ENCODE measurements around the gene CNTNAP2.

CNTNAP2 gene

DNA sequence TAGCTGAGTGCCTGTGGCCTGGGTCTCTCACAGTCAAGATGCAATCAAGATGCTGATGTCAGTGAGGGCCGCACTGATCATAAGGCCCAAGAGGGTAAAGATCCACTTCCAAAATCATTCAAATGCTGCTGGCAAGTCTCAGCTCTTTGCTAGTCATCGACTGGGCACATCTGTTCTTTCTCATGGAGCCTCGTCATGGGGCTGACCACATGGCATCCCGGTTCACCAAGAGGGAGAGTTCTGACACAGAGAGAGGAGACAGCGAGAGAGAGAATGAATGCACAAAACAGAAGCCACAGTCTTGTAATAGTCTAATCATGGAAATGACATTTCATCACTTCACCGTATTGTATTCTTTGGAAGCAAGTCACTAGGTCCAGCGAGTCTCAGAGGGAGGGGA, 1406.5 kb downstream of the CNTNAP2 start:
- DNase-seq: no peak

DNA sequence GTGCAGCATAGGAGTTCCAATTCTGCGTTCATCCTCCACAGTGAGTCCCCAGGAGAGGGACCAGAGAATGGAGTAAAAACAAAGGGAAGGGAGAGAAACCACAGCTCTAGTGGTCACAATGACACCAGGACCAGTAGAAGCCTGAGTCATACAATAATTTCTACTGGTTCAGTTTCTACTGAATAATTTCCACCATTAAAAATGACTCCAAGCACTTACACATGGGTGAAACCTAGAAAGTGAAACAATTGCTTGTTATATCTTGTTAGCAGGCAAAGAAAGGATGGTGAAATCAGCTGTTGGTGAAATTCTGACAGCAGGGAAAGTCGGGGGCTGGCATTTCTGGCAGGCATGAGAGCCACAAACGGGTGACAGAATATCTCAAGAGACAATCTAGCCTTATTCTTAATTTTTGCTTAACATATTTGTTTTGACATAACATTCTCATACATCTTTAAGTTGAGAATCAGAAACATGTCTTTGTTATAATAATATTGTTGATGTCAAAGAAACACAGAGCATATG, 1408.2 kb downstream of the CNTNAP2 start:
- DNase-seq: no peak

DNA sequence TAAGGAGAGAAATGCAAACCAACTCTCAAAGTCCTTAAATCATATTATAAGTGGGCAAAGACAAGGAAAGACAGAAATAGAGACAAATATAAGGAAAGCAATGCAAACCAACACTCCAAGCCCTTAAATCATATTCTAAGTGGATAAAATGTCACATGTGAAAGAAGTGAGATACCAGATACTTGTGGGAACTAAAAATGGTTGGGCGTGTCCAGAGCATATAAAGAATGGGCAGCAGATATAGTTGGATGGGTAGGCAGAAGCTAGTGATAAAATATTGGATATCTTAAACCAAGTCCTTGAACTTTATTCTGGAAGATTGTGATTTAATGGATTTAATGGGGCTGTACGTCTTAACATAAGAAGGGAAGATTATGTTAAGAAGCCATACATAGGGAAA, 1408.7 kb downstream of the CNTNAP2 start:
- DNase-seq: no peak

DNA sequence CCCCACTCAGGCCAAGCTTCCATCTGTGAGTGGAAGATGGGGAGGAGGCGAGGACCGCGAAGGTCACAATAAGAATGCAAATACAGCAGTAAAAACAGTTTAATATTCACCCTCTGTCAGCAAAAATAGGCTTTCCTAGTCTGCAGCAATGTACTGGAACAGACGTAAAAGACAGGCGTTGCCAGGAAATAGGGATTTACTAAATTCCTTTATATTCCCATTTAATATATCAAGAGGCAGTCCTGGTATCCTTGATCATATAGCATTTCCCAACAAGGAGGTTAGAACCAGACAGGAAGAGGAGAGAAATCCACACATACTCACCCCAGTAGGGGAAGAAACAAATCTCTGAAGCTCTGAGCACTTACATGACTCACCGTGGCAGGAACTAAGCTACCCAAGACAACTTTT, 1419.1 kb downstream of the CNTNAP2 start:
- peak; percentile 16 for DNase-seq

DNA sequence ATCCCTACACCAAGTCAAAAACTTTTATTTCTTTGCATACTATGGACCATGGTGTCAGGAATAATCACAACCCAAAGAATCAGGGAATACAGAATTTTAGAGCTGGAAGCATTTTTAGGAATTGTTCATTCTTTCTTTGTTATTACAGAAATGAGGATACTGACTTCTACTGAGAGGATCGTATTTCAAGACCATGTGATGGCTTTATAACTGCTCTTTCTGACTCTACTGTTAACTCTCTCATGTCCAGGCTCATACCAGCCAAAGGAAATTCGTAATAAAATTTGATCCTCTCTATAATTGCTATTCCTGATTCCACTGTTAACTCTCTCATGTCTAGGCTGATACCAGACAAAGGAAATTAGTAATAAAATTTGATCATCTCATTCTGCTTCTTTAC, 1423.1 kb downstream of the CNTNAP2 start:
- DNase-seq: no peak

DNA sequence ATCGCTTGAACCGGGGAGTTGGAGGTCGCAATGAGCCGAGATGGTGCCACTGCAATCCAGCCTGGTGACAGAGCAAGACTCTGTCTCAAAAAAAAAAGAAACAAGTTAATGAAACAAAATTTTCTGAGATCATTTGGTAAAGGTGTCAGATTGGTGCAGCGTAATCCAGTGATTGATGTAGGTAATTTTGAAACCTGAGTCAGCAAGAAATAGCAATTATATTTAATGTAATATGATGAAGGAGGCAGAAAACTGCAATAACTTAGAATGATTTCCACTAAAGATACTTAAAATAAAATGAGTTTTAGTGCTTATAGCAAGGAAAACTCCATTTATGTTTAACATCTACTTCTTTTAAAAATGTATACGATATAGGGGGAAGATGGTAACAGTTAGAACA, 1424.1 kb downstream of the CNTNAP2 start:
- no peak for DNase-seq

DNA sequence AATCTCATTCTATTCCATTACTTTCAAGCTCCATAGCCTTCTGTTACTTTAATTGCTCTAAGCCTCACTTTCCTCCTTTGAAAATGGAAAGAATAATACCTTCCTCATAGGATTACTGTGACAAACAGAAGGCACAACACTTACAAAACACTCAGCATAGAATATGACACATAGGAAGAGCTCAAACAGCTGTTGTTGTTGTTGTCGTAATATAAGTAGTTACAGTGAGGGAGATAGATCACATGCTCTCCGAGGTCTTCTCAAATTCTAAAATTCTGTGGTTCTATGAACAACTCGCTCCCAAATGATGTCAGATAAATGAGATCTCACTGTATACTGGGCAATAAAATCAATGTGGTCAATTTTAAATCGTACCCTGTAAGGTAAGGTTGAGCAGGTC, 1424.7 kb downstream of the CNTNAP2 start:
- no peak for DNase-seq

DNA sequence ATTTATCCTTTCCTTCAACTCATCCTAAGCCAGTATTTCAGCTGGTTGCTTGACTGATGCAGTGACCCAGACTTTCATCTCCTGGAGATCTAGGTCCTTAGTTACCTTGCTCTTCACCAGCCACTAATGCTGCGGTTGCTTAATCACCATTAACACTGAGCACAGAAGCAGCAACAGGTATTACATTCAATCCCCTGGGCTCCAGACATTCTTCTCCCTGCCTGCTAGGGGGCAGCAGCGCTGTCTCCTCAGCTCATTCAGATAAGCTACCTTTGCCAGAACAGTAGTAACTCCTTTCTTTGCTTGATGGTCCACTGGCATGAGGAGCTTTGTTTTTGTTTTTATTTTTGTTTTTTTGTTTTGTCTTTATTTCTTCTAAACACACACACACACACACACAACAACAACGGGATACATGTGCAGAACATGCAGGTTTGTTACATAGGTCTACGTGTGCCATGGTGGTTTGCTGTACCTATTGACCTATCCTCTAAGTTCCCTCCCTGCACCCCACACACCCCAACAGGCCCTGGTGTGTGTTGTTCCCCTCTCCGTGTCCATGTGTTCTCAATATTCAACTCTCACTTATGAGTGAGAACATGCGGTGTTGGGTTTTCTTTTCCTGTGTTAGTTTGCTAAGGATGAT, 1430.8 kb downstream of the CNTNAP2 start:
- DNase-seq: no peak

DNA sequence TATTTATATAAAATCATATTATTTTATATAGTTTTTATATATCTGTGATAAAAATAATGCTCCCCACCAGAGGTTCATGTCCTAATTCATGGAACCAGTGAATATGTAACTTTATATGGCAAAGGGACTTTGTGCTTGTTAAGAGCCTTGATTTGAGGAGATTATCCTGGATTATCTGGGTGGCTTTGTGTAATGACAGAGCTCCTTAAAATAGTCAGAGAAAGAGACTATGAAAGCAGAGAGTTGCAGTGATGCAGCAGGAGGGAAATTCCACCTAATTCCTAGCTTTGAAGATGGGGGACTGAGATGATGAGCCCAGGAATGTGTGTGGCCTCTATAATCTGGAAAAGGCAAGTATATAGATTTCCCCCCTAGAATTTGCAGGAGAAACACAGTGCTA, 1439.7 kb downstream of the CNTNAP2 start:
- no peak for DNase-seq

DNA sequence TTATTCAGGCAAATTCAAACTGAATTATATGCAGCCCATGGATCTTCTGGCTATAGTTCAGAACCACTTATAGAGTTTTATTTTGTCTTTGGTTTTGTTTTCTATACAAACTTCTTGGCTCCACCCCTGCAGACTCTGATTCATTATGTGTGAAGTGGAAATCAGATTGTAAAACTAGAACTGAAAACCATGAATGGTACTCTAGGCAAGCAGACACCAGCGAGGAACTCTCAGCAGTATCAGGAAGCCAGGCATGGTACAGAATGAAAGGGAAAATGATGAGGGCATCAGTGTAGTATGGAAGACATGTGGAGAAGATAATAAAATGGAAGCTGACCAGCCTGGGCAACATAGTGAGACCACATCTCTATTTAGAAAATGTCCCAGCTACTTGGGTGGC, 1447.1 kb downstream of the CNTNAP2 start:
- no peak for DNase-seq

DNA sequence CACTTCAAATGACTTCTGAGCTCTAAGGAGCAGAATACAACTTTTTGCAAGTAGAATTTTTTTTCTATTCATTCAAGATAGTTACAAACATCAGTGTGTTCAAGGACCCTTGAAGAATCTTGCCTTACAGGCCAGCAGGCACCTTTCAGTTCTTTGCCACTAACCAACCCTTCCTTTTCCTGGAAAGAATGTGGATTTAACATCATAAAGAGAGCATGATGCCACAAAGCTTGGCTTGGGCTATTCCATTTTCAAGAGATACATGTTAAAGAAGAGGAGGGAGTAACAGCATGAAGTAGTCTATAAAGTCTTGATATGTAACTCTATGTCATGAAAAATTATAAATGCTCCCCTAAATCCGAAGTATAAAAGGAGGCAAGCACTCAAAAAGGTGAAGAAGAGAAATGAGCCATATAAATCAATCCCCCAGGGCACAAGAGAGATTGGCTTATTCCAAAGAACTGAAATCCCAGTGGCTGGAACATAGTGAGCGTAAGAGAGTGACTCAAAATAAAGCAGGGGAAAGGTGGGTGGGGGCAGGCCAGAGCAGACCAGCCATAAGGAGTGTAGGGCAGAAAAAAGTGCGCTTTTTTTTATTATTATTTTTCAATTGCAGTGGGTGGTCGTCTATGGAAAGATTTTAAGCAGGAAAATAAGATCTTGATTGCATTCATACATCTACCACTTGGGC, 1448.3 kb downstream of the CNTNAP2 start:
- peak; percentile 10 for DNase-seq

DNA sequence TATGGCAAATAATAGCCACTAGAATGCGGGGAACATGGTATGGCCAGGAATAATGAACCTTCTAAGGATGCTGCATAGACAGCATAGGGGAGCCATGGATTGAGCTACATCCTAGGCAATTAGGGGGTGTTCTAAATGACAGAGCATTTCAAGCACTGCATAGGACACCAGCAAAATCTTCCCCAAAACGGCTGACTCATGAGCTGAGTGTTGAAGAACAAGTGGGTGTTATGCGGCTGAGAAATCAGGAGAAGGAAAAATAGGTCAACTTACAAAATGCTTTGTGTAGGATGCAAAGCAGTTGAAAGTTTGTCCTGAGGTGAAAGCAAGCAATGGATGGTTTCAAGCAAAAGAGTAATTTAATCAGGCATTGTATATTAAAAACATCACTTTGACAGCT, 1450.4 kb downstream of the CNTNAP2 start:
- no peak for DNase-seq

DNA sequence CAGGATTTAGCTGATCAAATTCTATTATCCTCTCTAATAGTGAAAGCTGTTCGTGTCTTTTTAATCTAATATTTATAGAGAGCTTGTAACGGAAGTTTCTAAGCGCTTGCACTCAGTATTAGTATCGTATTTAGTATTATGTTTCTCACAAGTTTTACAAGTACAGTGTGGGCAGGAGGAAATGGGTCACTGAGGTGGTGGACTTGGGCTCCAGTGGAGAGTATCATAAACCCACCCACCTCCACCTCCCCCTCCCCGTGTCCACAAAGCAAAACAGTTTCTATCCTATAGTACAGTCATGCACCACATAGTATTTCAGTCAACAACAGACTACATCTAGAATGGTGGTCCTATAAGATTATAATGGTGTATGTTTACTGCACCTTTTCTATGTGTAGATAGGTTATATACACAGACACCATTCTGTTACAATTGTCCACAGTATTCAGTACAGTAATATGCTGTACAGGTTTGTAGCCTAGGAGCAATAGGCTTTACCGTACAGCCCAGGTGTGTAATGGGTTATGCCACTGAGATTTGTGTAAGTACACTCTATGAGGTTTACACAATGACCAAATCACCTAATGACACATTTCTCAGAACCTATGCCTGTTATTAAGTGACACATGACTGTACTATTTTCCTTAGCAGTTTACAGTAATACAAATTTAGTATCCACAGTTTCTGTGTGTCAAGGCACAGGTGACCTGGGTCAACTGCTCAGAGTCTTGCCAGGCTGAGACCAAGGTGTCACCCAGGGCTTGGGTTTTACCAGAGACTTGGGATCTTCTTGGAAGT, 1452.7 kb downstream of the CNTNAP2 start:
- DNase-seq: no peak

DNA sequence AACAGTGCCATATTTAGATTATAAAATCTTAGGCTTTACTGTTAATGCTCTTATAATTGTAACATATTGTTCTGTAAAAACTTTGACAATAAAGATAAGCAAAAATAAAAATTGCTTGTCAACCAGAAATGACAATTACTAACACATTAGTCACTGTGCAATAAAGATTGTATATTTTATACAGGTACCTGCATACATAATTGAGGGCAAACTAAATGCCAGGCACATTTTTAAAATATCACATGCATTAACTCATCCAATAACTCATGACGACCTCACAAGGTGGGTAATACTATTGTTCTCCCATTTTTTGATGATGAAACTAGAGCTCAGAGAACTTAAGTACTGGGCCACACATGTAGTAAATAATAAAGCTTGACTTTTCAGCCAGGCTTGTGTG, 1453.8 kb downstream of the CNTNAP2 start:
- DNase-seq: no peak

DNA sequence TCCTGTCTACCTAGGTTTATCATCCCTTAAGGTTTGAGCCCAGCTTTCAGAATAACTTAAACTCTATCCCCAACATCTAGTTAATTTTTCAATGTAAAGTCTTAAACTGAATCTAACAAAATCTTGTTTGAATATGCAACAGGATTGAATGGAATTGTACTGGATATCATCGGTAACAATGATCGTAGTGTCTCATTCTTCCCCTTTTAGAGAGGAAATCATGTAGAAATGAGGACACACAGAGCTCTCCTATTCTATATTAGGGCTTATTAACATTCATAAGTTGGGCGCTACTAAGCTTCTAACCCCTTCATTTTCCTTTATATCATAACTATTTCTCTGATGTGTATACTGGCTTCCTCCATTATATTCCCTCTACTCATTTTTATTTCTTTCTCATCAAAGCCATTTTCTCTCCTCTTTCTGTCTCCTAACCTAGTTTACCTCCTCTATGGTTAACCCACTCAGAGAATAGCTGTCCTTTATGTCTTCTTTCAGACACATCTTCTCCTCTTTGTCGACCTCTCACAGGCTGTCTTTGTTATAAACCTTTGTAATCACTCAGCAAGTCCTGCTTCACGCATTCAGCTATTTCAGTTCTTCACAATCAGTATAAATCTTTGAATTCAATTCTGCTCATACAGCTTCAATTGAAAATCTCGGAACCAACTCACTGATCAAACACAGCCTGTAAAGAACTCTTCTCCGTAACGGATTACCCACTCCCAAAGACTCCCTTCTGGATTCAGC, 1455.0 kb downstream of the CNTNAP2 start:
- no peak for DNase-seq

DNA sequence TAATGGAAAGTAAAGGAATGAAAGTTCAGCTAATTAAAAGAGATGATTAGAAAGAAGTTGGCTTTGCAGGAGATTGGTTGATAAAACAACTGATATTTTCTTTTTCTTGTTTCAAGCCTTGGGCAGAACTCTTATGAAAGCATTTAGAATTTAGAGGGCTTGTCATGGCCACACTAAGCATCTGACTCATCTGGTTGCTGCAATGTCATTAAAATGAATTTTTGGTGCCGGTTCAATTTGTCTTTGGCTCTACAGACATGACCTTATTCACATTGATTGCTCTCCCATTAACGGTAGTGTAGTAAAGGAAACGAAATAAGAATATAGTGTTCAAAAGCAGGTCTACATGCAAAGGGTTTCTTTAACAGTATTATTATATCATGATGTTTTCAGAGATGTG, 1461.6 kb downstream of the CNTNAP2 start:
- DNase-seq: no peak

DNA sequence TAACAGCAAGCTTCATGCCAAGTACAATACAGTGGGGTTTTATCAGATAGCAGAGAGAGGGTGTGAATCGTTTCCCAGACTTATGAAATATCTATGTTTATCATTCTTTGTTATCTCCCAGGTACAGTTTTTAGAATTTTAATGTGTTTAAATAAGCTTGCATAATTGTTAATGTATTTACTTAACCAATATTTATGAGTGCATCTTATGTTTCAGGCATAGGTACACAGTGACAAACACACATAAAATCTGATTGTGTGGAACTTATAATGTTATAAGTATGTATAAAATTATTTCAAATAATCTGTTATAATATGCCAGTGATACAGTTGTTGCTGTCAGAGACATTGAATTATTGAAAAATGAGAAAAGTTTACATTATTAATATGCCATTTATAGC, 1462.5 kb downstream of the CNTNAP2 start:
- DNase-seq: no peak

DNA sequence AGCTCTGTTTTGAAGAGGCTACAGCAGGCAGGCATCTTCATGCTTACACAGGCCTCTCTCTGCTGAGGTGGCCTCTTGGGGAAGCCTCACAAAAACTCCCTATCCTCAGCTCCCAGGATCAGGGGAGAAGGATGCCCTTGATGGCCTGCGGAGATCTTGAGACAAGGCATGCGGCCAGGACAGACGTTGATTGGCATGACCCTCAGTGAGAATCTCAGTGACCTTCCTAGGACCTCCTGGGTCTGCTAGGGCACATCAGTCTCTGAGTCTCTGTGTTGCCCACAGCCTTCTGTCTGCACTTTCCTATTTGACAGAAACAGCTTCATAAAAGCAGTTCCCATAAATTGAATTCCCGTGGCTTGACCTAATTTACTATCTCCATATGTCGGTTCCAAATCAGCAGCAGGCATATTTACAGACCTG, 1468.2 kb downstream of the CNTNAP2 start:
- peak; percentile 63 for DNase-seq

DNA sequence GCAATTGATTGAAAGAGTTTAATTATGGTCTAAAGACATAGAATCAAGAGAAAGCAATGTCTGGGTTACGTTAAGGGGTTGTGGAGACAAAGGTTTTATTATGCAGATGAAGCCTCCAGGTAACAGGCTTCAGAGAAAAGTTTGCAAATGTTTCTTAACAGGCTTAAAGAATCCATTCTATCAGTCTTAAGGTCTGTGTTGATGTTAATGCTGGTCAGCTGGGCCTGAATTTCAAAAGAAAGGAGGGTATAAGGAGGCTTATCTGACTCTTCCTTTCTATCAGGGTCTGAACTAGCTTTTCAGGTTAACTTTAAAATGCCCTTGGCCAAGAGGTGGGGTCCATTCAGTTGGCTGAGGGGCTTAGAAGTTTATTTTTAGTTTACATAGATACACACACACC, 1469.5 kb downstream of the CNTNAP2 start:
- no peak for DNase-seq

DNA sequence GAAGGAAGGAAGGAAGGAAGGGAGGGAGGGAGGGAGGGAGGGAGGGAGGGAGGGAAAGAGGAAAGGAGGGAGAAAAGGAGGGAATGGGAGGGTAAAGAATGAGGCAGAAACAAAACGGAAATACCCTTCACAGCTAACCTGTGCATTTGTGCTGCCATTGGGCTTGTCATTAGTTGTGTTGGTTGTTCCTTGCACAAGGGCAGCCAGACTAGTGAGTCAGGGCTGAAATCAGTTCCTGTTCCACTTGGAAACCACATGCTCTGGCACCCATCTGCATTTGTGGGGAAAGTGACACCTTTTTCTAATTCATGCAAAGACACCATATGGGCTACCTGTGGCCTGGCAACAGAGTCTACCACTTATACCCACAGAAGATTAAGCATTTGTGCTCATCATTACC, 1469.9 kb downstream of the CNTNAP2 start:
- no peak for DNase-seq

DNA sequence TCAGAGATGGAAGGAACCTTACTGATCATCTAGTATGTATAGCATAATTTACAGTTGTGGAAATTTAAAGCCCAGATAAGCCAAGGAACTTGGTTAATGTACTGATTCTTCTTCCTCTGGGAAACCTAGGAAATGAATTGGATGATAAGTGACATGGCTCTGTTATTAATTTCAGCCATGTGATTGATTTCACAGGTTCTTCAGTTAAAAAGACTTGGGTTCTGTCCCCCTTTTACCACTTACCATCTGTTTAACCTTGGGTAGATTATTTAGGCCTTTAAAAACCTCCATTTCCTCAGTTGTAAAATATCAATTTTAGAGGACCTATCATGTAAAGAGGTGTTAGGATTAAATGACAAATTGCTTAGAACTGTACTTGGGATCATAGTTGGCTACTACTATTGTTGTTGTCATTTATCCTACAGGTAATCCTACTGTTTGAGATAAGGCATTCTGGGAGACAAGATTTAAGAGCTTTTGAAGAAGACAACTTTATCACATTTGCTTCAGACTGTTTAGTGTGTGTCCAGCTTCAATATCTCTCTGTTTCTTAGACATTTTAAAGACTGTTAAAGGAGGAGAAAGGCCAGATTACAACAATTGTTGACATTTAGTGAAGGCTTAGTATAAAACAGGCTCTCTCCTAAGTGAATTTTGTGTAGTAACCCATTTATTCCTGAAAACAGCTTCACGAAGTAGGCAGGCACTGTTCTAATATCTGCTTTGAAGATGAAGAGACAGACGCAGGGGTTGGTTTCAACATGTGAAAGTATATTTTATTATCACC, 1476.9 kb downstream of the CNTNAP2 start:
- no peak for DNase-seq

DNA sequence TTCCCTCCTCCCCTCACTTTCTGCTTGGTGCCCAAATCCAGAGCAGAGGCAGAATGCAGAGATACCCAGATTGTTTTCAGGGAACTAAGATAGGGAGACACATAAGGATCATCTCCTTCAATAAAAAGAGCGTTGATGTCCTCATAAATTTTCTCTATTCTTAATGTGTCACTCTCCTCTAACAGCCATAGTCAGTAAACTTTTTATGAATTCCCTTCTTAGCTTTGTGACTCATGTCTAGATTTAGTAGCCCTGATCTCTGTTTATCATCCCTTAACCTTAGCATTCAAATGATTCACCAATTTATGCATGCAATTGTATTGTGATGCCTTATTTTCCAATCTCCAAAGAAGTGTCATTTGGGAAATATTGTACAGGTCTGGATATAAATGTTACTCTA, 1478.4 kb downstream of the CNTNAP2 start:
- no peak for DNase-seq
